Neuronal stem cell (in vitro differentiated cells): ENCODE results near the gene FRS2.
A peak's percentile ranks its signal among the peaks of the same experiment; 100 is the strongest.

ENCODE experiments used
- DNase-seq: peaks from one replicate; pipeline ENCODE4 v3.0.0-alpha.2; 2013; ENCODE audit warnings: low spot score
- H2AFZ ChIP-seq: one replicate; pipeline ENCODE4 v1.6.1; 2013; ENCODE audit warnings: mild to moderate bottlenecking, low read length, inconsistent platforms
- H2AK5ac ChIP-seq: 2 replicates; pipeline ENCODE4 v1.6.1; 2013; ENCODE audit warnings: low read depth, mild to moderate bottlenecking, inconsistent platforms, low read length, moderate library complexity, mixed read lengths
- H2BK120ac ChIP-seq: 2 replicates; pipeline ENCODE4 v1.6.1; 2013; ENCODE audit warnings: low read depth, mild to moderate bottlenecking, inconsistent platforms, low read length, moderate library complexity, mixed read lengths
- H2BK12ac ChIP-seq: one replicate; pipeline ENCODE4 v1.6.1; 2013; ENCODE audit warnings: low read length, inconsistent platforms
- H2BK15ac ChIP-seq: 2 replicates; pipeline ENCODE4 v1.6.1; 2013; ENCODE audit warnings: mild to moderate bottlenecking, low read length, inconsistent platforms, mixed read lengths
- H2BK5ac ChIP-seq: one replicate; pipeline ENCODE4 v1.6.1; 2013; ENCODE audit warnings: inconsistent platforms, mild to moderate bottlenecking, low read length, moderate library complexity
- H3K14ac ChIP-seq: one replicate; pipeline ENCODE4 v1.6.1; 2013; ENCODE audit warnings: low read length, inconsistent platforms
- H3K18ac ChIP-seq: 2 replicates; pipeline ENCODE4 v1.6.1; 2013; ENCODE audit warnings: low read length, inconsistent platforms
- H3K23ac ChIP-seq: 2 replicates; pipeline ENCODE4 v1.6.1; 2013; ENCODE audit warnings: low read depth, mild to moderate bottlenecking, mixed read lengths, low read length, inconsistent platforms; ENCODE audit not compliant: poor library complexity
- H3K27ac ChIP-seq: replicated peaks from 3 replicates; pipeline ENCODE4 v1.5.1; 2013; ENCODE audit warnings: low read length, inconsistent platforms
- H3K27me3 ChIP-seq, 3 experiments: 2 replicates each; pipeline ENCODE4 v1.6.1; 2013; ENCODE audit warnings: low read length in 3 of 3, mild to moderate bottlenecking in 2 of 3, inconsistent platforms in 1 of 3, low read depth in 1 of 3, mixed read lengths in 1 of 3, moderate library complexity in 1 of 3; ENCODE audit not compliant: control insufficient read depth in 3 of 3, insufficient read depth in 3 of 3
- H3K36me3 ChIP-seq, 2 donors: replicated peaks in 1 of 2; 2 replicates each; pipeline ENCODE4 v1.6.1; 2013; ENCODE audit warnings: low read length in 2 of 2; ENCODE audit not compliant: control insufficient read depth in 2 of 2, insufficient read depth in 2 of 2
- H3K4ac ChIP-seq: 2 replicates; pipeline ENCODE4 v1.6.1; 2013; ENCODE audit warnings: inconsistent platforms, mild to moderate bottlenecking, low read length, moderate library complexity
- H3K4me1 ChIP-seq, 2 donors: 1 replicate in 1 of 2; 2 replicates in 1 of 2; pipeline ENCODE4 v1.6.1; 2013; ENCODE audit warnings: low read length in 2 of 2, low read depth in 1 of 2; ENCODE audit not compliant: control insufficient read depth in 2 of 2, insufficient read depth in 1 of 2
- H3K4me2 ChIP-seq: one replicate; pipeline ENCODE4 v1.6.1; 2013; ENCODE audit warnings: mild to moderate bottlenecking, low read length, inconsistent platforms; ENCODE audit not compliant: insufficient read depth, poor library complexity, severe bottlenecking
- H3K4me3 ChIP-seq, 2 donors: 2 replicates each; pipeline ENCODE4 v1.5.1; 2013; ENCODE audit warnings: low read length in 2 of 2, mild to moderate bottlenecking in 2 of 2, inconsistent platforms in 1 of 2, moderate library complexity in 1 of 2
- H3K79me1 ChIP-seq: one replicate; pipeline ENCODE4 v1.6.1; 2013; ENCODE audit warnings: low read depth, mild to moderate bottlenecking, inconsistent platforms, low read length, moderate library complexity
- H3K9ac ChIP-seq: one replicate; pipeline ENCODE4 v1.6.1; 2013; ENCODE audit warnings: mild to moderate bottlenecking, low read depth, low read length, inconsistent platforms; ENCODE audit not compliant: poor library complexity
- H3K9me3 ChIP-seq, 2 donors: replicated peaks in 1 of 2; 2 replicates each; pipeline versions ENCODE3 to v1.6.1; 2013; ENCODE audit warnings: low read length in 2 of 2, mild to moderate bottlenecking in 2 of 2, inconsistent platforms in 1 of 2, low read depth in 1 of 2, mixed read lengths in 1 of 2, moderate library complexity in 1 of 2; ENCODE audit not compliant: control insufficient read depth in 2 of 2, insufficient read depth in 1 of 2
- H4K8ac ChIP-seq: one replicate; pipeline ENCODE4 v1.6.1; 2013; ENCODE audit warnings: low read depth, mild to moderate bottlenecking, inconsistent platforms, low read length, moderate library complexity
- H4K91ac ChIP-seq: one replicate; pipeline ENCODE4 v1.6.1; 2013; ENCODE audit warnings: low read length, low read depth, mild to moderate bottlenecking, inconsistent platforms; ENCODE audit not compliant: poor library complexity
- whole genome bisulfite sequencing, 2 donors: extraction: QIAGEN DNeasy Blood & Tissue Kit; methylation state at CpG; one replicate each; pipeline ENCODE4 v1.1.7; 2013; ENCODE audit warnings: missing lambda C conversion rate in 2 of 2, mixed read lengths in 1 of 2; ENCODE audit not compliant: insufficient read length in 2 of 2, insufficient replicate concordance in 1 of 2; ENCODE audit errors: extremely low coverage in 2 of 2; 5-methylcytosine and 5-hydroxymethylcytosine counted together

Gene FRS2

DNA sequence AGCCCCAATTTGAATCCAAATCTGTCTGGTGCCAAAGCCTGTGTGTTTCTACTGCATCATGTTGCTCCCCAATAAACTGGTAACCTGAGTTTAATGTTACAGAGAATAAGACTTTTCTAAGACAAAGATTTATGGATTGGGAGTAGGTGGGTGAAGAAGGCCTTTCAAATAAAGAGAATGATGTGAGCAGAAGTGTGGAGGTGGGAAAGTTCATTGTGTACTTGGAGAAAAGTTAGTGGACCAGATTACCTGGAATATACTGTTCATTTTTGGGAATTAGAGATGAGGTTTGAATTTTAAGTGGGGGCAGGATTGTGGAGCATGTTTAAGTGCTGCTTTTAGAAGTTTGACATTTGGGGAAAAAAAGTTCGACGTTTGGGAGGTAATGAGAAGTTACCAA is 3.1 kb downstream of the FRS2 start:
- no peak overlapping the region for H2BK15ac ChIP-seq
- H3K27ac ChIP-seq = no peak overlapping the region
- no peak overlapping the region for H3K23ac ChIP-seq
- peaks cover 15 to 16% of the 10 kb centered on the region in 2 donors for H3K4me1 ChIP-seq
- H3K4me2 ChIP-seq = no peak overlapping the region
- H3K18ac ChIP-seq = no peak overlapping the region
- no peak overlapping the region for H3K14ac ChIP-seq
- no peaks in the 10 kb centered on the region for H3K27me3 ChIP-seq
- H2AFZ ChIP-seq = no peak overlapping the region
- peaks cover 0 to 6% of the 10 kb centered on the region in 2 donors for H3K36me3 ChIP-seq
- H4K91ac ChIP-seq = no peak overlapping the region
- H3K9me3 ChIP-seq = no peaks in the 10 kb centered on the region
- H4K8ac ChIP-seq = no peak overlapping the region
- no peak overlapping the region for H3K9ac ChIP-seq
- H3K4me3 ChIP-seq = no peak overlapping the region
- H3K79me1 ChIP-seq = no peaks in the 10 kb centered on the region
- H2BK5ac ChIP-seq = no peak overlapping the region
- no peak overlapping the region for H3K4ac ChIP-seq
- H2BK12ac ChIP-seq = no peak overlapping the region
- DNase-seq = no peak
- no peak overlapping the region for H2BK120ac ChIP-seq
- no peak overlapping the region for H2AK5ac ChIP-seq
- WGBS, 2 donors = 100% methylated on average over 2 of the region's 2 CpGs; no CpG with 5 or more reads in 1 of the 2 donors

DNA sequence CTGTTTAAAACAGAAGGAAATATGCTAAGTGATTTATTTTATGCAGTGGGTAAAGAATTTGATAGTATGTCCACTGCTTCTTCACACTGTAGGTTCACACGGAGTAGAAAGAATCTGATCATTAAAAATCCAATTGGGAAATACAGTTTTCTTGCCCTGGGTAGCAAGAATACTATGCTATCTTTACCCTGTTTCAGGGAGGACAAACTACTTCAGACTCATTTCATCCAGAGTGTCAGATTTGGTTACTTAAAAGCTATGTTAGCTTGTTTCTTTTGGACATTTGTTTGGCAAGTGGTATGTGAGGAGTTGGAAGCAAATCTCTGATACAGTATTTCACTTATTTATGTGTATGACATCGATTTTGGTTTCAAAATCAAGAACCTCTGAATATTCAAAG is 4.3 kb downstream of the FRS2 start:
- H2AFZ ChIP-seq = no peak overlapping the region
- H3K23ac ChIP-seq = no peak overlapping the region
- no peak overlapping the region for H2BK5ac ChIP-seq
- H3K9me3 ChIP-seq = no peaks in the 10 kb centered on the region
- H2BK120ac ChIP-seq = no peak overlapping the region
- no peak overlapping the region for H3K27ac ChIP-seq
- no peak overlapping the region for H2AK5ac ChIP-seq
- H3K9ac ChIP-seq = no peak overlapping the region
- H3K4me3 ChIP-seq = no peak overlapping the region
- no peaks in the 10 kb centered on the region for H3K27me3 ChIP-seq
- peaks cover 0 to 6% of the 10 kb centered on the region in 2 donors for H3K36me3 ChIP-seq
- no peak for DNase-seq
- H3K4me2 ChIP-seq = no peak overlapping the region
- H3K4me1 ChIP-seq = peaks cover 15 to 16% of the 10 kb centered on the region in 2 donors
- H3K14ac ChIP-seq = no peak overlapping the region
- H3K79me1 ChIP-seq = no peaks in the 10 kb centered on the region
- no CpG with 5 or more reads among the region's 2 CpGs for WGBS, 2 donors
- no peak overlapping the region for H4K91ac ChIP-seq
- no peak overlapping the region for H3K4ac ChIP-seq
- no peak overlapping the region for H2BK15ac ChIP-seq
- H4K8ac ChIP-seq = no peak overlapping the region
- no peak overlapping the region for H2BK12ac ChIP-seq
- no peak overlapping the region for H3K18ac ChIP-seq

DNA sequence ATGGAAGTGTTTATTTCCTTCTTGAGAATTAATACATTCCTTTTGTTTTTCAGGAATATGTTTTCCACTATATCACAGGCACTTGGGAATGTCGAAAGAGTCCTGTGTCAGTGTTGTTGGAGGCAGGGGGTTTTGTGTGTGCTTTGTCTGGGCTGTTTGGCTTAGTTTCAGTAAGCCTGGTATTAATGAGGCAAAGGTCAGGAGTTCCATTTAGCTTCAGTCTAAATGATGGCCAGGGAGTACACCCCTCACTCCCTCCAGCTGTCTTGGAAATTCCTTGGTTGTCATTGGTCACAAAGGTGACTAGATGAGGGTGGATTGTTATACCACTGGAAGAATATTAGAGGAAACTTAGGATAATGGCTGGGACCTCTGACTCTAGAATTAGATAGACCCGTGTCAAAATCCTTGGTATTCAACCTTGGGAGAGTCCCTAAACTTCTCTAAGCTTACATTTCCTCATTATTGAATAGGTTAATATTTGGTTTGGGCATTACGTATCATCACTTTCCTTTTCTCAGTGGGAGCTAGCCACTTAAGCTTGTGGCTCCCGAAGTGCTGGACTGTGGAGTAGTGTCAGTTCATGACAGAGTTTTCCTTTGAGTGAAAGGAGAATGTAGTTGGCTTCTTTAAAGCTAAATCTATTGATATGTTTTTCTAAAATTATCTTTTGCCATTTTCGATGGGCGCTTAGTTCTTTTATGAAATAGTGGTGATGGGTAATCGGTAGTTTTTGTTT is 5.2 kb downstream of the FRS2 start:
- peak overlapping the region; percentile 42 for H3K27ac ChIP-seq

DNA sequence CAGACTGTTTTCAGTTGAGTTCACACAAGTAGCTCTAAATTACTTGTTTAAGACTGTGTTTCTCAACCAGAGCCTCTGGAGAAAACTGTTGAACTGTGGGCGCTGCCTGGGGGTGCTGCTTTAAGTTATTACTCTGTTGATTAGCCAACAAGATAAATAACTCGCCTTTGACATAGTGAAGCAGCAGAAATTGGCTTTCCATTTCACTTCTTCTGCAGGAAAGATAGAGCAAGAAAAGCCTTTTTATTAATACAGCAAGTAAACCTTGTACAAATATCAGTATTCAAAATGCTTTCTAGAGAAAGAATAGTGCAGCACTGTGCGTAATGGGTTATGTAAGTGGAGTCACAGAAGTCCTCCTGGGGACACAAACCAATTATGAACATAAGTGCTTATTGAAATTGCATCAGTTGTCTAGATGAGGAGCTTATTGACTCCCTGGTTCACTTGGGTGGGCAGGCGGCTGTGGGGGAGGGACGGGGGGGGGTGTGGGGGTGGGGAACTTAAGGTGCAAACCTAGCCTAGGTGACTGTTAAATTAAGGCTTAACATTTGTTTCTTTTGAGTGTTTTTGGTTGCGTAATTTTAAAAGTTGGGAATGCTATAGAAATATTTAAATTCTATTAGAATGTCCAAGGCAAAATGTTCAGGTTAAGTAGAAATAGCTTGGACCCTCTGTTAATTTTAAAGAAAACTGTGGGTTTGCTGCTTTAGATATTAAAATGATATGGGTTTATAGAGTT is 6.3 kb downstream of the FRS2 start:
- Histone ChIP-seq H3K4me3 (no peak overlapping the region), H3K23ac (no peak overlapping the region), H2BK12ac (no peak overlapping the region), H3K79me1 (no peaks in the 10 kb centered on the region), H3K36me3 (peaks cover 0 to 10% of the 10 kb centered on the region in 2 donors), H2BK5ac (no peak overlapping the region), H3K4me1 (peaks cover 12 to 13% of the 10 kb centered on the region in 2 donors), H4K8ac (no peak overlapping the region), H3K4ac (no peak overlapping the region), H3K9me3 (peaks cover 0 to 9% of the 10 kb centered on the region in 2 donors), H4K91ac (no peak overlapping the region), H3K4me2 (peak overlapping the region; percentile 18), H3K9ac (no peak overlapping the region), H2BK120ac (no peak overlapping the region), H3K27ac (no peak overlapping the region), H2AFZ (no peak overlapping the region), H3K18ac (no peak overlapping the region), H2BK15ac (no peak overlapping the region), H2AK5ac (no peak overlapping the region), H3K27me3 (no peaks in the 10 kb centered on the region), H3K14ac (no peak overlapping the region)
- WGBS, 2 donors = 100% methylated on average over 1 of the region's 6 CpGs; no CpG with 5 or more reads in 1 of the 2 donors
- DNase-seq = no peak

More for the DNA sequence above, 5.2 kb downstream of the FRS2 start:
- Histone ChIP-seq H3K79me1 (no peaks in the 10 kb centered on the region), H3K4ac (no peak overlapping the region), H3K14ac (no peak overlapping the region), H3K4me1 (peaks cover 12 to 13% of the 10 kb centered on the region in 2 donors), H3K18ac (no peak overlapping the region), H3K23ac (no peak overlapping the region), H3K9me3 (peaks cover 0 to 5% of the 10 kb centered on the region in 2 donors), H3K9ac (no peak overlapping the region), H2AFZ (no peak overlapping the region), H3K36me3 (peaks cover 0 to 8% of the 10 kb centered on the region in 2 donors), H4K8ac (no peak overlapping the region), H2BK120ac (no peak overlapping the region), H4K91ac (no peak overlapping the region), H2AK5ac (no peak overlapping the region), H2BK15ac (no peak overlapping the region), H3K4me2 (peak overlapping the region; percentile 19), H3K27me3 (no peaks in the 10 kb centered on the region), H3K4me3 (no peak overlapping the region), H2BK5ac (no peak overlapping the region), H2BK12ac (no peak overlapping the region)
- DNase-seq = peak; percentile 76
- 100% methylated on average over 1 of the region's 7 CpGs; no CpG with 5 or more reads in 1 of the 2 donors for WGBS, 2 donors
